Measurements from ENCODE around the gene LRCH4. TPM values are rescaled to one million over a fixed set of nuclear protein-coding genes. Genes with fewer than 3 reads are reported as not detected.

Gene LRCH4
- total and polyA plus RNA-seq, 8 donors, result 42.3 to 86.5 (median 57.9) TPM

- ATAC-seq (no peak), DNase-seq (peak in 1 of 4 donors; percentile 70)
- TF ChIP-seq CTCF (IDR thresholded peaks at IDR 0.05), result no peak
- Histone ChIP-seq H3K4me1 (peaks cover 0 to 13% of the 10 kb centered on the region in 2 donors), H3K36me3 (no peaks in the 10 kb centered on the region), H3K27me3 (peaks cover 0 to 14% of the 10 kb centered on the region in 2 donors), H3K9me3 (no peaks in the 10 kb centered on the region), H3K4me3 (no peak overlapping the region), H3K27ac (no peak overlapping the region)
- intact Hi-C loops (cut with DNase I), result no loop called here
Measured at GRCh38 chr7:100627238-100627549, 41.3 kb upstream of the LRCH4 start.

DNA sequence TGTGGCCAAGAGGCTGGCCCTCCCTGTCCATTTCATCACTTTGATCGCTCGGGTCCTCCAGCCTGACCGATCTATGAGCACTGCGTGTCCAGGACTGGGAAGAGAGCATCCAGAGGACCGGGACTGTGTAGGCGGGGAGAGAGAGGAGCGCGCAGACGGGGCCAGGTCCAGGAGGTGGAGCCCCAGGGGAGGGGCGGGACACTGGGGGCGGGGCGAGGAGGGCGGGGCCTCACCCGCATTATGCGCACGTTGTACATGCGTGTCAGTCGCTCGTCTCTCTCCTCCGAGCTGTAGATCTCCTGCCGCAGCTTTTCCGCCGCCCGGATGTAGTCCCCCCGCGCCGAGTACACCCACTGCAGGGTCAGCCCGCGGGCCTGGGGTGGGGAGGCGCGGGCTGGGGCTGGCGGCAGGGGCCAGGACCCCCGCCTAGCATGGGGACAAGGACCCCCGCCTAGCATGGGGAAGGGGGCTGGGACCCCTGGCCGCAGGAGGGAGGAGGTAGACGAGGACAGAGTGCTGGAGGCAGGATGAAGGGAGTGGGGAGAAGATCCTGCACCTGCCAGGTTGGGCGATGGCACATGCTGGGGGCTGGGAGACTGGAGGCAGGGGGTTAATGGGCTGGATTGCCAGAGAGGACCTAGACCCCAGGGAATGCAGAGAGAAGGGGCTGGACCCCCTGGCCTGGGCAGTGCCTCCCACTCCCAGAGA, 40.8 kb upstream of the LRCH4 start:
- peaks cover 0 to 9% of the 10 kb centered on the region in 2 donors for H3K27me3 ChIP-seq
- peaks cover 0 to 13% of the 10 kb centered on the region in 2 donors for H3K4me1 ChIP-seq
- no peaks in the 10 kb centered on the region for H3K9me3 ChIP-seq
- ATAC-seq, result peak; percentile 99
- DNase-seq, result peak in 3 of 4 donors; percentile 77 to 94 (median 81)
- peak overlapping the region in 1 of 2 donors; percentile 48 for H3K27ac ChIP-seq
- H3K36me3 ChIP-seq, result no peaks in the 10 kb centered on the region
- no peak for TF ChIP-seq CTCF (IDR thresholded peaks at IDR 0.05)
- H3K4me3 ChIP-seq, result peak overlapping the region; percentile 24 to 26
- intact Hi-C loops (cut with DNase I), result no loop called here

GRCh38 chr7:100626055-100626454, 40.1 kb upstream of the LRCH4 start:
- H3K4me3 ChIP-seq, result peak overlapping the region in 1 of 2 donors; percentile 24
- intact Hi-C loops (cut with DNase I), result no loop called here
- peaks cover 0 to 5% of the 10 kb centered on the region in 2 donors for H3K36me3 ChIP-seq
- no peak for ATAC-seq
- peaks cover 0 to 13% of the 10 kb centered on the region in 2 donors for H3K4me1 ChIP-seq
- no peaks in the 10 kb centered on the region for H3K9me3 ChIP-seq
- H3K27ac ChIP-seq, result no peak overlapping the region
- DNase-seq, result no peak
- TF ChIP-seq CTCF (IDR thresholded peaks at IDR 0.05), result no peak
- peaks cover 0 to 7% of the 10 kb centered on the region in 2 donors for H3K27me3 ChIP-seq

GRCh38 chr7:100623951-100624824, 38.3 kb upstream of the LRCH4 start:
- no peak overlapping the region for H3K27ac ChIP-seq
- intact Hi-C loops (cut with DNase I), result no loop called here
- H3K4me3 ChIP-seq, result no peak overlapping the region
- H3K27me3 ChIP-seq, result peaks cover 0 to 7% of the 10 kb centered on the region in 2 donors
- TF ChIP-seq CTCF (IDR thresholded peaks at IDR 0.05), result no peak
- H3K36me3 ChIP-seq, result peaks cover 0 to 5% of the 10 kb centered on the region in 2 donors
- no peaks in the 10 kb centered on the region for H3K9me3 ChIP-seq
- peaks cover 0 to 13% of the 10 kb centered on the region in 2 donors for H3K4me1 ChIP-seq
- no peak for ATAC-seq
- no peak for DNase-seq

DNA sequence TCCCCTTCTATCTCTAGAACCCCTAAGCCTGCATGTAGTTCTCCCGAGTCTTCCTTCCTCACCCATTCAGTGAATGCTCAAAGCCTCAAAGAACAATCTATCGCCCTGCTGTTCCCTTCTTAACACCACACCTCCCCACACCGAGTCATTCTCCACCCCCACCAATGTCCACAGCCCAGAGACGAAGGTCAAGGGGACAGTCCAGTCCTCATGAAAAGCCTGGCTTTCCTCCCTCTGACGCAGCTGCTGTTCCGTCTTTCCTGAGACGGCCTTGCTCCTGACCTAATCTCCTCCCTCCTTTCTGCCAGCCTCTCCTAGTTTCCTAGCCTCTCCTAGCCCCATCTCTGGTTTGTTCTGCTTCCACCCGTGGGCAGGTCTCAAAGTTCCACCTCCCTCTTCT, 35.6 kb upstream of the LRCH4 start:
- H3K4me3 ChIP-seq, result no peak overlapping the region
- H3K9me3 ChIP-seq, result no peaks in the 10 kb centered on the region
- H3K27me3 ChIP-seq, result no peaks in the 10 kb centered on the region
- DNase-seq (no peak), ATAC-seq (no peak)
- H3K4me1 ChIP-seq, result peaks cover 0 to 5% of the 10 kb centered on the region in 2 donors
- H3K36me3 ChIP-seq, result peaks cover 0 to 5% of the 10 kb centered on the region in 2 donors
- intact Hi-C loops (cut with DNase I), result no loop called here
- no peak overlapping the region for H3K27ac ChIP-seq
- TF ChIP-seq CTCF (IDR thresholded peaks at IDR 0.05), result no peak

All from left lung (tissue), 10 donors.